ENCODE data around the gene ENOPH1.
"Not testable (repeated sequence)": the region's sequence is repeated elsewhere in the genome, so short reads cannot be mapped to it uniquely, and the experiment has no call there.

Gene ENOPH1

DNA sequence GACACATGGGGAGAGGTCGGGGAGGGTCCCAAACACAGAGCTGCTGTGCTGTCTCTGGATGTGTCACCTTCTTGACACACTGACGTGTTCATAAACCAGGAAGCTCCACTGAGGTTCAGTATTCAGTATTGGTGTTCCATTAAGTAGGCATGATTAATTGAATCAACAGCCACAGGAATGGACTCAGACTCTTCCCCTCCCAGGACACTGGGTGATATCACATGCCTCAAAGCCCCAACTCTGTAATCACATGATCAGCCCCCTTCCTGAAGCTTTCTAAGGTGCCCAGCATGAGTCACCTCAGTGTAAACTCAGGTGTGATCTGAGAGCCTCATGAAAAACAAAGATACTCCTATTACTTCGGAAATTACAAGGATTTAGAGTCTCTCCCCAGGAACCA, 35.5 kb upstream of the ENOPH1 start:
- DNase-seq (ENCODE audit: low spot score): no peak
- Histone ChIP-seq H3K4me3 (no peak overlapping the region), H3K27ac (no peak overlapping the region)
- TF ChIP-seq, protein P1, sequence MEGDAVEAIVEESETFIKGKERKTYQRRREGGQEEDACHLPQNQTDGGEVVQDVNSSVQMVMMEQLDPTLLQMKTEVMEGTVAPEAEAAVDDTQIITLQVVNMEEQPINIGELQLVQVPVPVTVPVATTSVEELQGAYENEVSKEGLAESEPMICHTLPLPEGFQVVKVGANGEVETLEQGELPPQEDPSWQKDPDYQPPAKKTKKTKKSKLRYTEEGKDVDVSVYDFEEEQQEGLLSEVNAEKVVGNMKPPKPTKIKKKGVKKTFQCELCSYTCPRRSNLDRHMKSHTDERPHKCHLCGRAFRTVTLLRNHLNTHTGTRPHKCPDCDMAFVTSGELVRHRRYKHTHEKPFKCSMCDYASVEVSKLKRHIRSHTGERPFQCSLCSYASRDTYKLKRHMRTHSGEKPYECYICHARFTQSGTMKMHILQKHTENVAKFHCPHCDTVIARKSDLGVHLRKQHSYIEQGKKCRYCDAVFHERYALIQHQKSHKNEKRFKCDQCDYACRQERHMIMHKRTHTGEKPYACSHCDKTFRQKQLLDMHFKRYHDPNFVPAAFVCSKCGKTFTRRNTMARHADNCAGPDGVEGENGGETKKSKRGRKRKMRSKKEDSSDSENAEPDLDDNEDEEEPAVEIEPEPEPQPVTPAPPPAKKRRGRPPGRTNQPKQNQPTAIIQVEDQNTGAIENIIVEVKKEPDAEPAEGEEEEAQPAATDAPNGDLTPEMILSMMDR (IDR thresholded peaks at IDR 0.05): no peak

DNA sequence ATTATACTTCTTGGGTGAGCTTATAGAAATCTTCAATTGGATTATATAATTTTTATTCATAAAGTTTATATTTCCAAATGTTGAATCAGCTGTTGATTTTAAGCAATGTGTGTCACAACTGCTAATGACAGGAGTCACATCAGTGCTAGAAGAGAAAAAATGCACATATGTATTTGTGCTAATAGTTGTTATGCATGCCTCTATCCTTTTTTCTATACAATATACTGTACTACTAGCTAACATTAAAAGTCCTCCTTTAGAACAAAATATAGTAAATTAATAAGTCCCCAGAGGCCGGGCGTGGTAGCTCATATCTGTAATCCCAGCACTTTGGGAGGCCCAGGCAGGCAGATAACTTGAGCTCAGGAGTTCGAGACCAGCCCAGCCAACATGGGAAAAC, 32.9 kb upstream of the ENOPH1 start:
- TF ChIP-seq, protein P1 (IDR thresholded peaks at IDR 0.05): no peak
- no peak for DNase-seq (ENCODE audit: low spot score)
- no peak overlapping the region for H3K27ac ChIP-seq
- no peak overlapping the region for H3K4me3 ChIP-seq

DNA sequence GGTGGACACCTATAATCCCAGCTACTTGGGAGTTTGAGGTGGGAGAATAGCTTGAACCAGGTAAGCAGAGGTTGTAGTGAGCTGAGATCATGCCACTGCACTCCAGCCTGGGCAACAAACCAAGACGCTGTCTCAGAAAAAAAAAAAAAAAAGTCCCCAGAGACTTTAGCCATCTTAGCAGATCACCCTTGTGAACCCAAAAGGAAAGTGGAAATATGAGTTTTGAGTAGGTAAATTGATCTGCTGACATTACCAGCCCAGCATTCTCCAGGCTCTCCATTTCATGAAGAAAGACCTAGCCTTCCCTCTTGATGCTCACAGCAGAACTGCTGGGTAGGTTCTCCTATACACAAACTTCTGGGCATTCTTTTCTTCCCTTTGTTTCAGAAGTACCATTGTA, 32.1 kb upstream of the ENOPH1 start:
- DNase-seq (ENCODE audit: low spot score): no peak
- Histone ChIP-seq H3K27ac (no peak overlapping the region), H3K4me3 (no peak overlapping the region)
- TF ChIP-seq, protein P1 (IDR thresholded peaks at IDR 0.05): no peak

DNA sequence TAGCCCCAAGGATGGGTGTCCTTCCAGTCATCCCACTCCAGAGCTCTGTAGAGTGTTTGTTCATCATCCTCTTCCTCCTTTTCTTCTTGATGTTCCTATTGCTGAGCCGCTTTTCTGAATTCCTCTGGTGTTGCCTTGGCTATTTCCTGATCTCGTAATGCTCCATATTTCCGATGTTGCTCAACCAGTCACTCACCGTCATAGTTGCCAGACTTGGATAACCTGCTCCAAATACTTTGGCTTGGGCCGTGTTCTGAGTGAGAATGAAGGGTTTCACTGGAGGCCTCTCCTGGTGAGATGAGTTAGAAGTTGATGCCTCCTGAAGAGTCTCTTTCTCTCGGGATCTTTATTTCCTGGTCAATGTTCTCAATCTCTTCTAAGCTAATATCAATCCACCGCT, 28.8 kb upstream of the ENOPH1 start:
- no peak for DNase-seq (ENCODE audit: low spot score)
- TF ChIP-seq, protein P1 (IDR thresholded peaks at IDR 0.05): no peak
- no peak overlapping the region for H3K27ac ChIP-seq
- no peak overlapping the region for H3K4me3 ChIP-seq

DNA sequence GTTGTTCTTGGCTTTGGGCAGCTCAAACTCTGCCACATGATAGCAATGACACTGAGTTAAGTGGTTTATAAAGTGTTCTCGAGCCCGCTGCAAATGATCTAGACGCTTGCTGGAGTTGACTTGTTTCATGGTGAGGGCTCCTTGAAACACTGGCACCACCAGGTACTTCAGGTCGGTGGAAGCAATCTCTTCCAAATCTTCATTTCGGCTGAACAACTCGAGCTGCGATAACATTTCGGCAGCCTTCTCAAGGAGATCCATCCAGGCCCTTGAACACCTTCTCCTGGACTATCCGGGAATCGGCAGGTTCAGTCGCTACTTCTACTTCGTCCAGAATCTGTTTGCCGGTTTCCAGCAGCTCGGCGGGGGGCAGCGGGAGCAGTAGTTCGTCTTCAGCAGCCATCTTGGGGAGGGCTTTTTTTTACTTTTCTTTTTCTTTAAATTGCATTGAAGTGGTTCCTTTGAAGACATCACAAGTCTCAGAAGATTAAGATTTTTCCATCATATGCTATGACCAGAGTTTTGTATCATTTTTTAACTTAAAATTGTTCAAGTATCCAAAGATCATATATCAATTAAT, 28.1 kb upstream of the ENOPH1 start:
- TF ChIP-seq, protein P1 (IDR thresholded peaks at IDR 0.05): no peak
- no peak overlapping the region for H3K4me3 ChIP-seq
- no peak for DNase-seq (ENCODE audit: low spot score)
- H3K27ac ChIP-seq: no peak overlapping the region

DNA sequence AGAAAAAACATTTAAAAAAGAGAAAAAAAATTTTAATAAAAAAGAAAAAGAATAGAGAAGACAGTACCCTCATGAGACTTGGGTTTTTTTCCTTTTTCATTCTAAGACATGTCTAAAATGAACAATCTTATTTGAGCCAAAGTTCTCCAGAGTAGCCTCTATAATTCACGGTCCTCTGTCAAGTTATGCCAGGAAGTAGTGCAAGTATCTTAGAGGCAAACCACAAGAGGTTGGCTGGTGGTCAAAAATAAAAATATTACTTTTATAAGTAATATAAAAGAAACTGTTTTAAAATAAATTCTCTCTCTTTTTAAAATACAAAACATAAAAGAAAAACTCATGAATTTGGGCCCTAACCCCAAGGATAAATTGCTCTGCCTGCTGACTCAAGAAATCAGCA, 26.7 kb upstream of the ENOPH1 start:
- DNase-seq (ENCODE audit: low spot score): no peak
- Histone ChIP-seq H3K27ac (no peak overlapping the region), H3K4me3 (no peak overlapping the region)
- TF ChIP-seq, protein P1 (IDR thresholded peaks at IDR 0.05): no peak

DNA sequence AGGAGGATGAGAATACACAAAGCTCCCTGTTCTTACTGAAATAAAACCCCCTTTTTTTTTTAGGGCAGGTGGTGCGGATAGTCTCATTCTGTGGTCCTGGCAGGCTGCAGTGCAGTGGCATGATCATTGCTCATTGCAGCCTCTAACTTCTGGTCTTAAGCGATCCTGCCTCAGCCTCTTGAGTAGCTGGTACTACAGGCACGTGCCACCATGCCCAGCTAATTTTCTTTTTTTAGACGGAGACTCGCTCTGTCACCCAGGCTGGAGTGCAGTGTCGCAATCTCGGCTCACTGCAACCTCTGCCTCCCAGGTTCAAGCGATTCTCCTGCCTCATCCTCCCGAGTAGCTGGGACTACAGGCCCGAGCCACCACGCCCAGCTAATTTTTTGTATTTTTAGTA, 15.3 kb upstream of the ENOPH1 start:
- DNase-seq (ENCODE audit: low spot score); H3K4me3 ChIP-seq; H3K27ac ChIP-seq: not testable (repeated sequence)

DNA sequence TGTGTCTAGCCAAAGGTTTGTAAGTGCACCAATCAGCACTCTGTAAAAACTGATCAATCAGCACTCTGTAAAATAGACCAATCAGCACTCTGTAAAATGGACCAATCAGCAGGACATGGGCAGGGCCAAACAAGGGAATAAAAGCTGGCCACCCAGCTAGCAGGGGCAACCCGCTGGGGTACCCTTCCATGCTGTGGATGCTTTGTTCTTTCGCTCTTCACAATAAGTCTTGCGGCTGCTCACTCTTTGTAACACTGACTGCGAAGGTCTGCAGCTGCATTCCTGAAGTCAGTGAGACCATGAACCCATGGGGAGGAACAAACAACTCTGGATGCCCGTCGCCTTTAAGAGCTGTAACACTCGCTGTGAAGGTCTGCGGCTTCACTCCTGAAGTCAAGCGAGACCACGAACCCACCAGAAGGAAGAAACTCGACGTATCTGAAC, 14.4 kb upstream of the ENOPH1 start:
- DNase-seq (ENCODE audit: low spot score): no peak
- Histone ChIP-seq H3K27ac (no peak overlapping the region), H3K4me3 (no peak overlapping the region)
- TF ChIP-seq, protein P1 (IDR thresholded peaks at IDR 0.05): no peak

All from coronary artery (tissue), 2 donors.